GM12801 (cell line): ENCODE data around the gene TRPM3.

Experiments used
- TF ChIP-seq, protein P1 (sequence below): IDR thresholded peaks from one replicate; pipeline ENCODE4 v1.5.1; 2011; ENCODE audit warnings: control low read depth; ENCODE audit not compliant: insufficient read length; ENCODE audit errors: extremely low read depth

Gene TRPM3

DNA sequence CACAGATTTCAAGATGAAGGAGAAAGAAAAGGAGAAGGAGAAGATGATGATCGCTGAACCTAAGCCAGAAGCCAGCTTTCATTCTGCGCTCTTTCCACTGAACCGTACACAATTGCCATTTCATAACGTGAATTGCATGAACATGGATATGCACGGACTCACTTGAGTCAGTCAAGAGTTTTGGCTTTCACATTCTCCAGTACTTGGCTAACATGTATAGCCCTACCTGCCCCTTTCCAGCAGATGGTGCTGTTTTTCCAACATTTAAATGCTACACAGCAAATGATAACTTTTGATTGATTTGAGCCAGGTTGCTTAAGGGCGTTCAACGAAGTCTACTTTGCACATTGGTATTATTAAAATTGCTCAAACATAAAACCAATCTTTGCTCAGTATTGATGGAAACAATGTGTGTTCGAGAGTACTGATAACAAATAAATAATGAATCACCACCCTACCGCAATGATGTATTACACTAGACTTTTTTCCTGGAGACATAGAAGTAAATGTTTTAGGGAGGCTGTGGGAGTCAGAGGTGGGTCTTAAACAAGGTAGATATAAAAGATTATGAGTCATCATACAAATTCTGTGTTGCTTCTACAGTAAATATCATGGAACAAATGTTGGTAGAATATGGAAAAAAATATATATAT, 196.4 kb downstream of the TRPM3 start:
- TF ChIP-seq, protein P1, sequence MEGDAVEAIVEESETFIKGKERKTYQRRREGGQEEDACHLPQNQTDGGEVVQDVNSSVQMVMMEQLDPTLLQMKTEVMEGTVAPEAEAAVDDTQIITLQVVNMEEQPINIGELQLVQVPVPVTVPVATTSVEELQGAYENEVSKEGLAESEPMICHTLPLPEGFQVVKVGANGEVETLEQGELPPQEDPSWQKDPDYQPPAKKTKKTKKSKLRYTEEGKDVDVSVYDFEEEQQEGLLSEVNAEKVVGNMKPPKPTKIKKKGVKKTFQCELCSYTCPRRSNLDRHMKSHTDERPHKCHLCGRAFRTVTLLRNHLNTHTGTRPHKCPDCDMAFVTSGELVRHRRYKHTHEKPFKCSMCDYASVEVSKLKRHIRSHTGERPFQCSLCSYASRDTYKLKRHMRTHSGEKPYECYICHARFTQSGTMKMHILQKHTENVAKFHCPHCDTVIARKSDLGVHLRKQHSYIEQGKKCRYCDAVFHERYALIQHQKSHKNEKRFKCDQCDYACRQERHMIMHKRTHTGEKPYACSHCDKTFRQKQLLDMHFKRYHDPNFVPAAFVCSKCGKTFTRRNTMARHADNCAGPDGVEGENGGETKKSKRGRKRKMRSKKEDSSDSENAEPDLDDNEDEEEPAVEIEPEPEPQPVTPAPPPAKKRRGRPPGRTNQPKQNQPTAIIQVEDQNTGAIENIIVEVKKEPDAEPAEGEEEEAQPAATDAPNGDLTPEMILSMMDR = no peak

DNA sequence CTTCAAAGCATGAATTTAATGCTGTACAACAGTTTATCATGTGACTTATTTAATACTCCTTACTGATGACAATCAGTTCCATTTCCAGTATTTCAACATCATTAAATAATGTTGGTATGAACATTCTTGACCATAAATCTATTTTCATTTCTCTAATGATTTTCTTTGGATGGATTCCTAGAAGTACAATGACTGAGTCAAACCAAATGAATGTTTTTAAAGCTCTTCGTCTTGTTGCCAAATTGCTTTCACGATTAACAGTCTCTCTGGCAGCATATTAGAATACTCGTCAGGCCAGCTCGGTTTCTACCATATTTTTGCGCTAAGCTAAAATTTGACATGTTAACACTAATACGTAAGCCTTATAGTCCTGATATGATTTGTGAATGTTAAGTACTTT, 197.0 kb downstream of the TRPM3 start:
- TF ChIP-seq, protein P1 = no peak

DNA sequence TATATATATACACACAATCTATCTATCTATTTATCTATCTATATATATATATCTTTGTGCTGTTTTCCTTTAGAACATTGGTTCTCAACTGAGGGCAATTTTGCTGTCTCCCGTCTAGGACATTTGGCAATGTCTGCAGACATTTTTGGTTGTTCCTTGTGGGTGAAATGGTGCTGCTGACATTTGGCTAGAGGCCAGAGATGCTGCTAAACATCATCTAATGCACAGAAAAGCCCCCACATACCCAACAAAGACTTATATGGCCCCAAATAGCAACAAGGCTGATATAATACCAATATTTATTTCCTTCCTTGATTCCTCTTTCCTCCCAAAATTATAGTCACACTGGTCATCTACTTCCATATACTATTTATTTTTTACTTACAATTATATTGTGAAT, 197.5 kb downstream of the TRPM3 start:
- TF ChIP-seq, protein P1 = no peak

DNA sequence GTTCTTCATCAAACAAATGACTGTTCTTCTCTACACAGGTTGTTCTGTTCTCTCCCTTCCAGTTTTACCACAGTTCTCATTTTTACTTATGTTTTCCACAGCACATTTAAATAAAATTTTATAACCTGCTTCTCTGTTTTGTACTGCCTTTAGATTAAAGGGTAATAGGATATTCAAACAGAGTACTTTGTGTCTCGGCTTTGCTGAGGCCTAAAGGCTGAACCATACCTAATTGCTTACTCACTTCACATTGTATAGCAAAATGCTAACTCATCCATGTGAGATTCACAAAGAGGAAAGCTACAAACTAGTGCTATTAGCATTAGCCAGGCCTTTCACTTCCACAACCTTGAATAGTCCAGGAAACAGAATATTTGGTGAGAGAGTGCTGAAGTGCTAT, 200.3 kb downstream of the TRPM3 start:
- TF ChIP-seq, protein P1 = no peak

DNA sequence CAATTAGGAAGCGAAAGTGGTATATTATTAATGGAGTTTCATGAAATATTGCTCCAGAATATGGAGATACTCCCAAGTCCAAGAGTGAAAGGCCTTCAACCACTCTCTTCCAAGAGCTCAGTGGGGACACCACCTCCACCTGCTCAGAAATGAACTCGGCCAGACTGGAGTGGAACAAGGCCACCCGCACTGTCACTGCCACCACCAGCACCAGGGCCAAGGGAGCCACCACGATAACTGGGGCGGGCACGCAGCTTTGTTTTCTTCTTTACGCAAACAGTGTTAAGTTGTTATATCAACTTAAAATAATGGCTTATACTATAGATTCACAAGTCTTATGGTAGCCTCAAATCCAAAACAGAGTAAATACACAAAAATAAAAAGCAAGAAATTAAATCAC, 204.1 kb downstream of the TRPM3 start:
- TF ChIP-seq, protein P1 = no peak

DNA sequence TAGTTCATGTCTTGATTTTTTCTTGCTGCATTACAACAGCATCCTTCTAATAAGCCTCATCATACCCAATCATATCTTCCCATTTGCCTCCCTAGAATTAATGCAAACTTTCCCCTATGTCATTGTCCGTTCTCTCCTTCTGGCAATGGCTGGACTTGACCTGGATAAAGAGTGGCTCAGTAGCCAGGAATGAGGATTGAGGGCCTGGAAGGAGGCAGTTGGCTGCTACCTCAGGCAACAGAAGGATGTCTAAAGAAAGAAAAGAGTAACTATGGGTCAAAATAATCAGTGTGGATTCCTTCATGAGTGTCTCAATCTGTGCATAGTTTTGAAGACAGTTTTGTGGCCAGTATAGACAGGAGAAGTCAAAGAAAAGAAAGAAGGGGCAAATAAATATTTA, 209.6 kb downstream of the TRPM3 start:
- TF ChIP-seq, protein P1 = no peak

DNA sequence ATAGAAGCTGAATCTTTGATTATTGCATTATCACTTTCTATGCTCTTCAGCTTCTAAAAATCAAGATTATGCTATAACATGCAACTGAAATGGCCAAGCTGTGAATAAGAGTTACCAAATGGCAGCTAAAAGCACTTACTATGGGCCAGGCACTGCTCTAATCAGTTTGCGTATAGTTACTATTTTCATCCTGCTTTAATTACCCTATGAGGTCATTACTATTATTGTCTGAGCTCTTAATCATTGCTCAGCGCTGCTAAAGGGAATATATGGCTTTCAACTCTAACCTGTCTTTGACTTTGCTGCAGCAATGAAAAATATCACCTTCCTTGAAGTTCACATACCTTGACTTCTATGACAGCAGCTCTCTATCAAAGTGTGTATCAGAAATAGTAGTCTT, 210.8 kb downstream of the TRPM3 start:
- TF ChIP-seq, protein P1 = no peak
